Uterus (tissue), 4 donors: ENCODE data around the gene PRKN. TPM values are rescaled to one million over a fixed set of nuclear protein-coding genes. Genes with fewer than 3 reads are reported as not detected.

ENCODE experiments used
- DNase-seq, 2 donors: peaks; one replicate each; pipeline ENCODE4 v3.0.0-alpha.2; 2019 to 2020
- H3K27ac ChIP-seq, 2 donors: fragments of 200-600 bp; sonication (generic); 1 replicate in 1 of 2; 2 replicates in 1 of 2; pipeline ENCODE4 v1.5.1; 2016 to 2018
- H3K27me3 ChIP-seq, 2 donors: fragments of 200-600 bp; sonication (generic); one replicate each; pipeline ENCODE4 v1.5.1; 2018 to 2019; ENCODE audit warnings: control low read depth in 1 of 2
- H3K36me3 ChIP-seq, 2 donors: fragments of 200-600 bp; sonication (generic); one replicate each; pipeline ENCODE4 v1.5.1; 2019; ENCODE audit warnings: control low read depth in 1 of 2
- H3K4me1 ChIP-seq, 2 donors: fragments of 200-600 bp; sonication (generic); one replicate each; pipeline ENCODE4 v1.5.1; 2018 to 2019; ENCODE audit warnings: control low read depth in 1 of 2
- H3K4me3 ChIP-seq, 2 donors: fragments of 200-600 bp; sonication (generic); 1 replicate in 1 of 2; 2 replicates in 1 of 2; pipeline ENCODE4 v1.5.1; 2018 to 2019; ENCODE audit warnings: mild to moderate bottlenecking in 1 of 2
- H3K9me3 ChIP-seq, 2 donors: fragments of 200-600 bp; sonication (generic); one replicate each; pipeline ENCODE4 v1.5.1; 2019; ENCODE audit warnings: control low read depth in 1 of 2
- CTCF ChIP-seq, 4 experiments: fragments of 200-600 bp in 2 of 4; fragments of 450-650 bp in 2 of 4; sonication (generic) in 2 of 4; IDR thresholded peaks; one replicate each; pipeline ENCODE4 v1.5.1; 2016 to 2019; ENCODE audit warnings: antibody characterized with exemption in 4 of 4, mild to moderate bottlenecking in 2 of 4, moderate library complexity in 1 of 4
- POLR2A ChIP-seq, 2 donors: fragments of 450-650 bp; IDR thresholded peaks; one replicate each; pipeline ENCODE4 v1.6.1; 2016; ENCODE audit warnings: antibody characterized with exemption in 2 of 2, mild to moderate bottlenecking in 1 of 2, moderate library complexity in 1 of 2
- intact Hi-C: fragments of 100-400 bp; cut with DNase I; formaldehyde crosslinking; loops from one replicate; pipeline ENCODE4 v1.15.1; 2023; ENCODE audit warnings: low total_unique reads
- total RNA-seq, 4 donors: library from RNA; depleted of rRNA in 3 of 4; stranded (reverse); fragments of >200 nt in 3 of 4; gene quantifications; one replicate each; pipeline versions ENCODE4 v1.1.0 to v1.2.4, GENCODE V29; 2014 to 2023
- donor health status: DM: yes; HTN: yes; CAD: no.

The PRKN gene
- total RNA-seq, 4 donors from 2014 or later: 10.2 to 21.3 (median 13.1) TPM

- Histone ChIP-seq H3K27me3 (no peaks in the 10 kb centered on the region), H3K27ac (no peak overlapping the region)
These were observed 339.2 kb downstream of the PRKN start for GRCh38 chr6:162388383-162388777.

GRCh38 chr6:162387718-162388382 is 339.7 kb downstream of the PRKN start:
- H3K27ac ChIP-seq: no peak overlapping the region
- DNase-seq: no peak

More at GRCh38 chr6:162388383-162388777, 339.2 kb downstream of the PRKN start:
- Histone ChIP-seq H3K4me1 (no peaks in the 10 kb centered on the region), H3K9me3 (no peaks in the 10 kb centered on the region), H3K4me3 (no peak overlapping the region), H3K36me3 (no peaks in the 10 kb centered on the region)
- intact Hi-C loops: no loop called here
- no peak for DNase-seq
- TF ChIP-seq POLR2A (IDR thresholded peaks at IDR 0.05): no peak
- no peak for TF ChIP-seq CTCF (IDR thresholded peaks at IDR 0.05)

GRCh38 chr6:162385980-162386379 is 341.6 kb downstream of the PRKN start:
- intact Hi-C loops: no loop called here
- no peak for DNase-seq
- Histone ChIP-seq H3K4me1 (no peaks in the 10 kb centered on the region), H3K9me3 (no peaks in the 10 kb centered on the region), H3K27ac (no peak overlapping the region), H3K4me3 (no peak overlapping the region), H3K27me3 (no peaks in the 10 kb centered on the region), H3K36me3 (no peaks in the 10 kb centered on the region)
- TF ChIP-seq POLR2A (IDR thresholded peaks at IDR 0.05) (no peak), CTCF (IDR thresholded peaks at IDR 0.05) (no peak)

More at GRCh38 chr6:162387718-162388382, 339.7 kb downstream of the PRKN start:
- no peaks in the 10 kb centered on the region for H3K9me3 ChIP-seq
- TF ChIP-seq CTCF (IDR thresholded peaks at IDR 0.05) (no peak), POLR2A (IDR thresholded peaks at IDR 0.05) (no peak)
- intact Hi-C loops: no loop called here
- H3K4me1 ChIP-seq: no peaks in the 10 kb centered on the region
- H3K36me3 ChIP-seq: no peaks in the 10 kb centered on the region
- no peaks in the 10 kb centered on the region for H3K27me3 ChIP-seq
- no peak overlapping the region for H3K4me3 ChIP-seq

GRCh38 chr6:162379757-162380409 is 347.7 kb downstream of the PRKN start:
- H3K36me3 ChIP-seq: no peaks in the 10 kb centered on the region
- no peaks in the 10 kb centered on the region for H3K27me3 ChIP-seq
- no peak overlapping the region for H3K4me3 ChIP-seq
- H3K4me1 ChIP-seq: no peaks in the 10 kb centered on the region
- DNase-seq: no peak
- H3K9me3 ChIP-seq: no peaks in the 10 kb centered on the region
- TF ChIP-seq CTCF (IDR thresholded peaks at IDR 0.05): no peak
- TF ChIP-seq POLR2A (IDR thresholded peaks at IDR 0.05): no peak
- no peak overlapping the region for H3K27ac ChIP-seq
- intact Hi-C loops: no loop called here

GRCh38 chr6:162377735-162378134 is 349.8 kb downstream of the PRKN start:
- no peaks in the 10 kb centered on the region for H3K4me1 ChIP-seq
- H3K36me3 ChIP-seq: no peaks in the 10 kb centered on the region
- no peak overlapping the region for H3K4me3 ChIP-seq

More at GRCh38 chr6:162377735-162378134, 349.8 kb downstream of the PRKN start:
- intact Hi-C loops: no loop called here
- Histone ChIP-seq H3K27ac (no peak overlapping the region), H3K9me3 (no peaks in the 10 kb centered on the region), H3K27me3 (no peaks in the 10 kb centered on the region)
- no peak for TF ChIP-seq CTCF (IDR thresholded peaks at IDR 0.05)
- no peak for TF ChIP-seq POLR2A (IDR thresholded peaks at IDR 0.05)
- DNase-seq: no peak
